SU-DHL-6 (cell line): ENCODE measurements around the gene TMEM225B.

ENCODE experiments used
- H2AFZ ChIP-seq: fragments of 200-600 bp; sonication (generic); 2 replicates; pipeline ENCODE4 v1.6.1; 2014; ENCODE audit warnings: low read depth, mild to moderate bottlenecking, moderate library complexity, mixed read lengths, antibody characterized with exemption, low read length; ENCODE audit not compliant: severe bottlenecking
- H3F3A ChIP-seq: fragments of 200-600 bp; shearing (Covaris generic); 2 replicates; pipeline ENCODE4 v1.6.0; 2016; ENCODE audit warnings: antibody characterized with exemption, mild to moderate bottlenecking; ENCODE audit not compliant: insufficient read depth
- H3K27ac ChIP-seq: fragments of 200-600 bp; sonication (generic); 2 replicates; pipeline ENCODE4 v1.5.1; 2016; ENCODE audit warnings: low read depth, mild to moderate bottlenecking, low read length, moderate library complexity, mixed read lengths
- H3K27me3 ChIP-seq: fragments of 200-600 bp; sonication (generic), shearing (Covaris generic); 2 replicates; pipeline ENCODE4 v1.6.0; 2014; ENCODE audit warnings: mild to moderate bottlenecking, low read length
- H3K36me3 ChIP-seq: fragments of 200-600 bp; sonication (generic); 2 replicates; pipeline ENCODE4 v1.6.1; 2014; ENCODE audit warnings: mild to moderate bottlenecking, low read length, mixed read lengths
- H3K4me2 ChIP-seq: fragments of 300-600, 200-600 bp; shearing (Covaris generic), sonication (generic); 2 replicates; pipeline ENCODE4 v1.6.0; 2014; ENCODE audit warnings: low read length, low read depth, mild to moderate bottlenecking; ENCODE audit not compliant: poor library complexity, severe bottlenecking
- H3K4me3 ChIP-seq: fragments of 200-600 bp; sonication (generic); 2 replicates; pipeline ENCODE4 v1.5.1; 2014; ENCODE audit warnings: antibody characterized with exemption, low read length, mild to moderate bottlenecking, mixed read lengths; ENCODE audit not compliant: insufficient read depth, poor library complexity, severe bottlenecking
- H3K79me2 ChIP-seq: fragments of 200-600 bp; sonication (generic); 2 replicates; pipeline ENCODE4 v1.6.1; 2014; ENCODE audit warnings: mild to moderate bottlenecking, low read length, moderate library complexity; ENCODE audit not compliant: insufficient read depth
- H3K9ac ChIP-seq: fragments of 200-600 bp; sonication (generic); 2 replicates; pipeline ENCODE4 v1.7.0; 2014; ENCODE audit warnings: mild to moderate bottlenecking, low read length
- H3K9me2 ChIP-seq: fragments of 200-600 bp; sonication (generic); replicated peaks from 2 replicates; pipeline ENCODE4 v1.6.1; 2014; ENCODE audit warnings: low read length; ENCODE audit not compliant: insufficient read depth
- H3K9me3 ChIP-seq: fragments of 200-600 bp; sonication (generic); 2 replicates; pipeline ENCODE4 v1.6.1; 2014; ENCODE audit warnings: low read length, mixed read lengths; ENCODE audit not compliant: insufficient read depth
- H4K20me1 ChIP-seq: fragments of 200-600 bp; sonication (generic); 2 replicates; pipeline ENCODE4 v1.6.1; 2014; ENCODE audit warnings: low read depth, mild to moderate bottlenecking, antibody characterized with exemption, low read length, moderate library complexity, mixed read lengths
- CTCF ChIP-seq: fragments of 200-600 bp; sonication (generic); IDR thresholded peaks from one replicate; pipeline ENCODE4 v1.5.1; 2017; ENCODE audit warnings: antibody characterized with exemption, mild to moderate bottlenecking, low read length, moderate library complexity; ENCODE audit not compliant: insufficient read depth, poor library complexity, severe bottlenecking
- EZH2phosphoT487 ChIP-seq: fragments of 200-600 bp; sonication (generic), shearing (Covaris generic); conservative IDR thresholded peaks from 2 replicates; pipeline ENCODE4 v1.6.1; 2018; ENCODE audit warnings: mild to moderate bottlenecking, antibody characterized with exemption, low read length, moderate library complexity, mixed read lengths

TMEM225B gene

GRCh38 chr7:99561737-99562051 lies 36.4 kb upstream of the TMEM225B start:
- H3K27ac ChIP-seq: no peak overlapping the region
- no peak overlapping the region for H3K9ac ChIP-seq
- 0 out of 2 replicates have a peak, but pooled peaks cover 6% of the 10 kb centered on the region for H3F3A ChIP-seq
- no peak overlapping the region for H3K4me3 ChIP-seq
- H2AFZ ChIP-seq: no peak overlapping the region
- H3K9me3 ChIP-seq: no peaks in the 10 kb centered on the region
- TF ChIP-seq EZH2phosphoT487 (no peak), CTCF (no peak)
- H4K20me1 ChIP-seq: no peaks in the 10 kb centered on the region
- no peaks in the 10 kb centered on the region for H3K9me2 ChIP-seq
- H3K79me2 ChIP-seq: peaks cover 73% of the 10 kb centered on the region
- no peak overlapping the region for H3K4me2 ChIP-seq
- H3K27me3 ChIP-seq: no peaks in the 10 kb centered on the region
- H3K36me3 ChIP-seq: peaks cover 42% of the 10 kb centered on the region

- peaks cover 67% of the 10 kb centered on the region for H3K79me2 ChIP-seq
- no peaks in the 10 kb centered on the region for H3K27me3 ChIP-seq
- H3K9me3 ChIP-seq: no peaks in the 10 kb centered on the region
- H3K9ac ChIP-seq: no peak overlapping the region
- H3K4me3 ChIP-seq: no peak overlapping the region
- no peak overlapping the region for H2AFZ ChIP-seq
- peaks cover 42% of the 10 kb centered on the region for H3K36me3 ChIP-seq
- no peak overlapping the region for H3K27ac ChIP-seq
- 0 out of 2 replicates have a peak, but pooled peaks cover 6% of the 10 kb centered on the region for H3F3A ChIP-seq
- no peak overlapping the region for H3K4me2 ChIP-seq
- TF ChIP-seq CTCF: no peak
- no peak for TF ChIP-seq EZH2phosphoT487
- H4K20me1 ChIP-seq: no peaks in the 10 kb centered on the region
- H3K9me2 ChIP-seq: no peaks in the 10 kb centered on the region
Observed at GRCh38 chr7:99562114-99562784, 35.8 kb upstream of the TMEM225B start.

- Histone ChIP-seq H3K36me3 (peaks cover 42% of the 10 kb centered on the region), H2AFZ (no peak overlapping the region), H3K9me3 (no peaks in the 10 kb centered on the region), H3K79me2 (peaks cover 61% of the 10 kb centered on the region), H3K9ac (no peak overlapping the region), H3K4me2 (no peak overlapping the region), H3K9me2 (no peaks in the 10 kb centered on the region), H3K4me3 (no peak overlapping the region), H3F3A (0 out of 2 replicates have a peak, but pooled peaks cover 6% of the 10 kb centered on the region), H4K20me1 (no peaks in the 10 kb centered on the region), H3K27me3 (no peaks in the 10 kb centered on the region), H3K27ac (no peak overlapping the region)
- TF ChIP-seq CTCF: no peak
- TF ChIP-seq EZH2phosphoT487: no peak
Observed at GRCh38 chr7:99562832-99563231, 35.2 kb upstream of the TMEM225B start.
